Measurements from ENCODE around the gene GRM8.

The GRM8 gene

GRCh38 chr7:126656165-126656564, 596.6 kb downstream of the GRM8 start:
- FAIRE-seq, result no peak

GRCh38 chr7:126637538-126637937, 615.2 kb downstream of the GRM8 start:
- FAIRE-seq, result no peak

GRCh38 chr7:126635545-126635944, 617.2 kb downstream of the GRM8 start:
- FAIRE-seq, result no peak

- no peak for FAIRE-seq
Measured at GRCh38 chr7:126608339-126608776, 644.4 kb downstream of the GRM8 start.

- FAIRE-seq, result no peak
Measured at GRCh38 chr7:126606331-126606730, 646.4 kb downstream of the GRM8 start.

GRCh38 chr7:126605553-126605952, 647.2 kb downstream of the GRM8 start:
- FAIRE-seq, result no peak

- FAIRE-seq, result no peak
Measured at GRCh38 chr7:126605056-126605455, 647.7 kb downstream of the GRM8 start.

- FAIRE-seq, result no peak
Measured at GRCh38 chr7:126589068-126589684, 663.6 kb downstream of the GRM8 start.

- no peak for FAIRE-seq
Measured at GRCh38 chr7:126578338-126578737, 674.4 kb downstream of the GRM8 start.

GRCh38 chr7:126574276-126575250, 678.2 kb downstream of the GRM8 start:
- FAIRE-seq, result no peak

GRCh38 chr7:126570845-126571244, 681.9 kb downstream of the GRM8 start:
- FAIRE-seq, result no peak

GRCh38 chr7:126569402-126569801, 683.3 kb downstream of the GRM8 start:
- no peak for FAIRE-seq

GRCh38 chr7:126557271-126557670, 695.5 kb downstream of the GRM8 start:
- FAIRE-seq, result no peak

- no peak for FAIRE-seq
Measured at GRCh38 chr7:126541406-126541805, 711.3 kb downstream of the GRM8 start.

GRCh38 chr7:126535176-126535575, 717.6 kb downstream of the GRM8 start:
- FAIRE-seq, result no peak

GRCh38 chr7:126533715-126534114, 719.0 kb downstream of the GRM8 start:
- FAIRE-seq, result no peak

- FAIRE-seq, result no peak
Measured at GRCh38 chr7:126529833-126530232, 722.9 kb downstream of the GRM8 start.

GRCh38 chr7:126529254-126529653, 723.5 kb downstream of the GRM8 start:
- FAIRE-seq, result no peak

GRCh38 chr7:126525906-126526305, 726.8 kb downstream of the GRM8 start:
- FAIRE-seq, result no peak

GRCh38 chr7:126524967-126525366, 727.8 kb downstream of the GRM8 start:
- no peak for FAIRE-seq

GRCh38 chr7:126511046-126511445, 741.7 kb downstream of the GRM8 start:
- no peak for FAIRE-seq

- no peak for FAIRE-seq
Measured at GRCh38 chr7:126501617-126502016, 751.1 kb downstream of the GRM8 start.

- FAIRE-seq, result no peak
Measured at GRCh38 chr7:126499481-126499880, 753.3 kb downstream of the GRM8 start.

GRCh38 chr7:126495733-126496132, 757.0 kb downstream of the GRM8 start:
- FAIRE-seq, result no peak
